Sigmoid colon (tissue), 7 donors: ENCODE results near the gene LTBP3. TPM values are rescaled to one million over a fixed set of nuclear protein-coding genes. Genes with fewer than 3 reads are reported as not detected.

ENCODE experiments used
- DNase-seq: peaks from one replicate; pipeline ENCODE4 v3.0.0-alpha.2; 2019
- H3K27ac ChIP-seq, 4 donors: fragments of 200-600 bp; sonication (generic); one replicate each; pipeline ENCODE4 v1.5.1; 2016 to 2019; ENCODE audit warnings: mild to moderate bottlenecking in 1 of 4
- H3K27me3 ChIP-seq, 3 donors: fragments of 200-600 bp; sonication (generic); one replicate each; pipeline ENCODE4 v1.5.1; 2019; ENCODE audit warnings: mild to moderate bottlenecking in 1 of 3
- H3K36me3 ChIP-seq, 4 donors: fragments of 200-600 bp; sonication (generic); one replicate each; pipeline ENCODE4 v1.5.1; 2016 to 2019
- H3K4me1 ChIP-seq, 4 donors: fragments of 200-600 bp; sonication (generic); one replicate each; pipeline ENCODE4 v1.5.1; 2017 to 2019
- H3K4me3 ChIP-seq, 4 donors: fragments of 200-600 bp; sonication (generic); one replicate each; pipeline ENCODE4 v1.5.1; 2017 to 2019; ENCODE audit warnings: mild to moderate bottlenecking in 2 of 4, moderate library complexity in 1 of 4
- H3K9me3 ChIP-seq, 4 donors: fragments of 200-600 bp in 3 of 4; sonication (generic) in 3 of 4; one replicate each; pipeline versions ENCODE4 v1.5.1 to v1.6.1; 2013 to 2019
- EP300 ChIP-seq, 4 donors: sonication (generic); formaldehyde crosslinking; IDR thresholded peaks; one replicate each; pipeline ENCODE4 v1.6.1; 2017; ENCODE audit warnings: antibody characterized with exemption in 4 of 4
- POLR2A ChIP-seq, 2 donors: fragments of 450-650 bp; IDR thresholded peaks; one replicate each; pipeline ENCODE4 v1.6.1; 2016; ENCODE audit warnings: antibody characterized with exemption in 2 of 2, mild to moderate bottlenecking in 2 of 2, moderate library complexity in 2 of 2
- POLR2AphosphoS5 ChIP-seq, 4 donors: sonication (generic); formaldehyde crosslinking; IDR thresholded peaks; one replicate each; pipeline ENCODE4 v1.6.1; 2017; ENCODE audit warnings: antibody characterized with exemption in 4 of 4
- WGBS, 2 donors: extraction: QIAGEN DNeasy Blood & Tissue Kit; methylation state at CpG; one replicate each; pipeline ENCODE4 v1.1.7; 2013; 5-methylcytosine and 5-hydroxymethylcytosine counted together
- intact Hi-C: fragments of 100-400 bp; cut with DNase I; formaldehyde crosslinking; loops from one replicate; pipeline ENCODE4 v1.15.1; 2023
- polyA plus RNA-seq, 3 donors: library from polyadenylated mRNA; stranded (reverse); fragments of 200-250 nt; gene quantifications; one replicate each; pipeline ENCODE4 v1.2.3, GENCODE V29; 2013
- total RNA-seq, 4 donors: library from RNA; depleted of rRNA; stranded (reverse); fragments of >200 nt; gene quantifications; one replicate each; pipeline ENCODE4 v1.1.0, GENCODE V29; 2016
- TF ChIP-seq, protein P1 (sequence below), 4 experiments: fragments of 450-650 bp in 3 of 4; fragments of 200-600 bp in 1 of 4; IDR thresholded peaks; one replicate each; pipeline ENCODE4 v1.5.1; 2016 to 2019; ENCODE audit warnings: antibody characterized with exemption in 4 of 4, mild to moderate bottlenecking in 3 of 4, moderate library complexity in 2 of 4
- donor health status: healthy with polysubstance abuse.
- donor health status: Bipolar disorder and iron deficiency.
- donor health status: healthy.

The LTBP3 gene
- total and polyA plus RNA-seq, 7 donors = 3.9 to 268 (median 79.6) TPM

- Histone ChIP-seq H3K9me3 (no peaks in the 10 kb centered on the region), H3K36me3 (peaks cover 36 to 56% (median 37%) of the 10 kb centered on the region in 4 donors), H3K27ac (peak overlapping the region; percentile 91 to 98 (median 98)), H3K27me3 (no peaks in the 10 kb centered on the region), H3K4me1 (peaks cover 0 to 62% (median 47%) of the 10 kb centered on the region in 4 donors), H3K4me3 (peak overlapping the region in 1 of 4 donors; percentile 87)
- intact Hi-C loops = no loop called here
- 56 to 82% methylated on average over 3 of the region's 3 CpGs for WGBS, 2 donors
- no peak for TF ChIP-seq POLR2AphosphoS5 (IDR thresholded peaks at IDR 0.05)
- no peak for TF ChIP-seq POLR2A (IDR thresholded peaks at IDR 0.05)
- TF ChIP-seq, protein P1, sequence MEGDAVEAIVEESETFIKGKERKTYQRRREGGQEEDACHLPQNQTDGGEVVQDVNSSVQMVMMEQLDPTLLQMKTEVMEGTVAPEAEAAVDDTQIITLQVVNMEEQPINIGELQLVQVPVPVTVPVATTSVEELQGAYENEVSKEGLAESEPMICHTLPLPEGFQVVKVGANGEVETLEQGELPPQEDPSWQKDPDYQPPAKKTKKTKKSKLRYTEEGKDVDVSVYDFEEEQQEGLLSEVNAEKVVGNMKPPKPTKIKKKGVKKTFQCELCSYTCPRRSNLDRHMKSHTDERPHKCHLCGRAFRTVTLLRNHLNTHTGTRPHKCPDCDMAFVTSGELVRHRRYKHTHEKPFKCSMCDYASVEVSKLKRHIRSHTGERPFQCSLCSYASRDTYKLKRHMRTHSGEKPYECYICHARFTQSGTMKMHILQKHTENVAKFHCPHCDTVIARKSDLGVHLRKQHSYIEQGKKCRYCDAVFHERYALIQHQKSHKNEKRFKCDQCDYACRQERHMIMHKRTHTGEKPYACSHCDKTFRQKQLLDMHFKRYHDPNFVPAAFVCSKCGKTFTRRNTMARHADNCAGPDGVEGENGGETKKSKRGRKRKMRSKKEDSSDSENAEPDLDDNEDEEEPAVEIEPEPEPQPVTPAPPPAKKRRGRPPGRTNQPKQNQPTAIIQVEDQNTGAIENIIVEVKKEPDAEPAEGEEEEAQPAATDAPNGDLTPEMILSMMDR (IDR thresholded peaks at IDR 0.05) = no peak
- no peak for TF ChIP-seq EP300 (IDR thresholded peaks at IDR 0.05)
- DNase-seq = no peak
Observed at GRCh38 chr11:65578667-65579066, 20.5 kb upstream of the LTBP3 start.

GRCh38 chr11:65578134-65578533 lies 20.0 kb upstream of the LTBP3 start:
- DNase-seq = peak; percentile 61
- H3K9me3 ChIP-seq = no peaks in the 10 kb centered on the region
- 94 to 95% methylated on average over 7 of the region's 7 CpGs for WGBS, 2 donors
- TF ChIP-seq POLR2A (IDR thresholded peaks at IDR 0.05) (no peak), POLR2AphosphoS5 (IDR thresholded peaks at IDR 0.05) (no peak), EP300 (IDR thresholded peaks at IDR 0.05) (no peak)
- TF ChIP-seq, protein P1 (IDR thresholded peaks at IDR 0.05) = no peak
- intact Hi-C loops = no loop called here
- peak overlapping the region; percentile 68 to 99 (median 87) for H3K4me3 ChIP-seq
- H3K27me3 ChIP-seq = no peaks in the 10 kb centered on the region
- H3K27ac ChIP-seq = peak overlapping the region; percentile 91 to 98 (median 98)
- H3K4me1 ChIP-seq = peaks cover 0 to 66% (median 52%) of the 10 kb centered on the region in 4 donors
- peaks cover 34 to 52% (median 37%) of the 10 kb centered on the region in 4 donors for H3K36me3 ChIP-seq

- DNase-seq = peak; percentile 81
- Histone ChIP-seq H3K9me3 (no peaks in the 10 kb centered on the region), H3K4me1 (peaks cover 0 to 69% (median 54%) of the 10 kb centered on the region in 4 donors), H3K4me3 (peak overlapping the region; percentile 68 to 99 (median 87)), H3K27me3 (no peaks in the 10 kb centered on the region), H3K27ac (peak overlapping the region; percentile 91 to 98 (median 98)), H3K36me3 (peaks cover 34 to 48% (median 36%) of the 10 kb centered on the region in 4 donors)
- TF ChIP-seq POLR2AphosphoS5 (IDR thresholded peaks at IDR 0.05) (no peak), POLR2A (IDR thresholded peaks at IDR 0.05) (no peak), EP300 (IDR thresholded peaks at IDR 0.05) (no peak)
- TF ChIP-seq, protein P1 (IDR thresholded peaks at IDR 0.05) = no peak
- WGBS, 2 donors = 59 to 60% methylated on average over 8 of the region's 8 CpGs
- intact Hi-C loops = loop anchor here (2.0 kb wide), 1 partner anchor 15 kb away; no protein-coding TSS in a partner anchor
Observed at GRCh38 chr11:65577756-65578109, 19.6 kb upstream of the LTBP3 start.

GRCh38 chr11:65576867-65577755 lies 19.0 kb upstream of the LTBP3 start:
- peaks cover 29 to 42% (median 31%) of the 10 kb centered on the region in 4 donors for H3K36me3 ChIP-seq
- WGBS, 2 donors = 26 to 30% methylated on average over 18 of the region's 18 CpGs
- H3K9me3 ChIP-seq = no peaks in the 10 kb centered on the region
- peak in 1 of 4 donors; percentile 52 for TF ChIP-seq EP300 (IDR thresholded peaks at IDR 0.05)
- TF ChIP-seq, protein P1 (IDR thresholded peaks at IDR 0.05) = no peak
- TF ChIP-seq POLR2AphosphoS5 (IDR thresholded peaks at IDR 0.05) = peak; percentile 56 to 75 (median 72)
- peak; percentile 26 to 46 for TF ChIP-seq POLR2A (IDR thresholded peaks at IDR 0.05)
- H3K27me3 ChIP-seq = no peaks in the 10 kb centered on the region
- H3K4me1 ChIP-seq = peaks cover 0 to 70% (median 56%) of the 10 kb centered on the region in 4 donors
- DNase-seq = peak; percentile 92
- H3K4me3 ChIP-seq = peak overlapping the region; percentile 68 to 99 (median 87)
- H3K27ac ChIP-seq = peak overlapping the region; percentile 91 to 98 (median 98)
- intact Hi-C loops = loop anchor here (2.0 kb wide), 1 partner anchor 16 kb away; no protein-coding TSS in a partner anchor
